Neuronal stem cell (in vitro differentiated cells): ENCODE data around the gene SORCS1.

Experiments
- DNase-seq: peaks from one replicate; pipeline ENCODE4 v3.0.0-alpha.2; 2013; ENCODE audit warnings: low spot score
- H2AFZ ChIP-seq: one replicate; pipeline ENCODE4 v1.6.1; 2013; ENCODE audit warnings: mild to moderate bottlenecking, low read length, inconsistent platforms
- H2AK5ac ChIP-seq: 2 replicates; pipeline ENCODE4 v1.6.1; 2013; ENCODE audit warnings: low read depth, mild to moderate bottlenecking, inconsistent platforms, low read length, moderate library complexity, mixed read lengths
- H2BK120ac ChIP-seq: 2 replicates; pipeline ENCODE4 v1.6.1; 2013; ENCODE audit warnings: low read depth, mild to moderate bottlenecking, inconsistent platforms, low read length, moderate library complexity, mixed read lengths
- H2BK12ac ChIP-seq: one replicate; pipeline ENCODE4 v1.6.1; 2013; ENCODE audit warnings: low read length, inconsistent platforms
- H2BK15ac ChIP-seq: 2 replicates; pipeline ENCODE4 v1.6.1; 2013; ENCODE audit warnings: mild to moderate bottlenecking, low read length, inconsistent platforms, mixed read lengths
- H2BK5ac ChIP-seq: one replicate; pipeline ENCODE4 v1.6.1; 2013; ENCODE audit warnings: inconsistent platforms, mild to moderate bottlenecking, low read length, moderate library complexity
- H3K14ac ChIP-seq: one replicate; pipeline ENCODE4 v1.6.1; 2013; ENCODE audit warnings: low read length, inconsistent platforms
- H3K18ac ChIP-seq: 2 replicates; pipeline ENCODE4 v1.6.1; 2013; ENCODE audit warnings: low read length, inconsistent platforms
- H3K23ac ChIP-seq: 2 replicates; pipeline ENCODE4 v1.6.1; 2013; ENCODE audit warnings: low read depth, mild to moderate bottlenecking, mixed read lengths, low read length, inconsistent platforms; ENCODE audit not compliant: poor library complexity
- H3K27ac ChIP-seq: replicated peaks from 3 replicates; pipeline ENCODE4 v1.5.1; 2013; ENCODE audit warnings: low read length, inconsistent platforms
- H3K27me3 ChIP-seq, 3 experiments: 2 replicates each; pipeline ENCODE4 v1.6.1; 2013; ENCODE audit warnings: low read length in 3 of 3, mild to moderate bottlenecking in 2 of 3, inconsistent platforms in 1 of 3, low read depth in 1 of 3, mixed read lengths in 1 of 3, moderate library complexity in 1 of 3; ENCODE audit not compliant: control insufficient read depth in 3 of 3, insufficient read depth in 3 of 3
- H3K36me3 ChIP-seq, 2 donors: replicated peaks in 1 of 2; 2 replicates each; pipeline ENCODE4 v1.6.1; 2013; ENCODE audit warnings: low read length in 2 of 2; ENCODE audit not compliant: control insufficient read depth in 2 of 2, insufficient read depth in 2 of 2
- H3K4ac ChIP-seq: 2 replicates; pipeline ENCODE4 v1.6.1; 2013; ENCODE audit warnings: inconsistent platforms, mild to moderate bottlenecking, low read length, moderate library complexity
- H3K4me1 ChIP-seq, 2 donors: 1 replicate in 1 of 2; 2 replicates in 1 of 2; pipeline ENCODE4 v1.6.1; 2013; ENCODE audit warnings: low read length in 2 of 2, low read depth in 1 of 2; ENCODE audit not compliant: control insufficient read depth in 2 of 2, insufficient read depth in 1 of 2
- H3K4me2 ChIP-seq: one replicate; pipeline ENCODE4 v1.6.1; 2013; ENCODE audit warnings: mild to moderate bottlenecking, low read length, inconsistent platforms; ENCODE audit not compliant: insufficient read depth, poor library complexity, severe bottlenecking
- H3K4me3 ChIP-seq, 2 donors: 2 replicates each; pipeline ENCODE4 v1.5.1; 2013; ENCODE audit warnings: low read length in 2 of 2, mild to moderate bottlenecking in 2 of 2, inconsistent platforms in 1 of 2, moderate library complexity in 1 of 2
- H3K79me1 ChIP-seq: one replicate; pipeline ENCODE4 v1.6.1; 2013; ENCODE audit warnings: low read depth, mild to moderate bottlenecking, inconsistent platforms, low read length, moderate library complexity
- H3K9ac ChIP-seq: one replicate; pipeline ENCODE4 v1.6.1; 2013; ENCODE audit warnings: mild to moderate bottlenecking, low read depth, low read length, inconsistent platforms; ENCODE audit not compliant: poor library complexity
- H3K9me3 ChIP-seq, 2 donors: replicated peaks in 1 of 2; 2 replicates each; pipeline versions ENCODE3 to v1.6.1; 2013; ENCODE audit warnings: low read length in 2 of 2, mild to moderate bottlenecking in 2 of 2, inconsistent platforms in 1 of 2, low read depth in 1 of 2, mixed read lengths in 1 of 2, moderate library complexity in 1 of 2; ENCODE audit not compliant: control insufficient read depth in 2 of 2, insufficient read depth in 1 of 2
- H4K8ac ChIP-seq: one replicate; pipeline ENCODE4 v1.6.1; 2013; ENCODE audit warnings: low read depth, mild to moderate bottlenecking, inconsistent platforms, low read length, moderate library complexity
- H4K91ac ChIP-seq: one replicate; pipeline ENCODE4 v1.6.1; 2013; ENCODE audit warnings: low read length, low read depth, mild to moderate bottlenecking, inconsistent platforms; ENCODE audit not compliant: poor library complexity
- WGBS, 2 donors: extraction: QIAGEN DNeasy Blood & Tissue Kit; methylation state at CpG; one replicate each; pipeline ENCODE4 v1.1.7; 2013; ENCODE audit warnings: missing lambda C conversion rate in 2 of 2, mixed read lengths in 1 of 2; ENCODE audit not compliant: insufficient read length in 2 of 2, insufficient replicate concordance in 1 of 2; ENCODE audit errors: extremely low coverage in 2 of 2; 5-methylcytosine and 5-hydroxymethylcytosine counted together

Gene SORCS1

GRCh38 chr10:106820579-106820978 is 343.9 kb downstream of the SORCS1 start:
- no peak overlapping the region for H2AK5ac ChIP-seq
- H3K23ac ChIP-seq = no peak overlapping the region
- no peak overlapping the region for H3K4me3 ChIP-seq
- no peak overlapping the region for H3K9ac ChIP-seq
- no peak overlapping the region for H2AFZ ChIP-seq
- no peak overlapping the region for H3K4ac ChIP-seq
- no peaks in the 10 kb centered on the region for H3K79me1 ChIP-seq
- H3K36me3 ChIP-seq = no peaks in the 10 kb centered on the region
- no peak overlapping the region for H4K91ac ChIP-seq
- peaks cover 0 to 14% of the 10 kb centered on the region in 2 donors for H3K4me1 ChIP-seq
- H3K27ac ChIP-seq = no peak overlapping the region
- no peak overlapping the region for H2BK15ac ChIP-seq
- DNase-seq = no peak
- no peak overlapping the region for H3K4me2 ChIP-seq
- no peak overlapping the region for H3K14ac ChIP-seq
- H2BK12ac ChIP-seq = no peak overlapping the region
- H3K18ac ChIP-seq = no peak overlapping the region
- H3K27me3 ChIP-seq = no peaks in the 10 kb centered on the region
- H2BK120ac ChIP-seq = no peak overlapping the region
- no CpG with 5 or more reads among the region's 3 CpGs for WGBS, 2 donors
- H4K8ac ChIP-seq = no peak overlapping the region
- no peaks in the 10 kb centered on the region for H3K9me3 ChIP-seq
- H2BK5ac ChIP-seq = no peak overlapping the region

- Histone ChIP-seq H3K4ac (no peak overlapping the region), H3K14ac (no peak overlapping the region), H3K4me3 (no peak overlapping the region), H2BK15ac (no peak overlapping the region), H2BK5ac (no peak overlapping the region), H2AFZ (no peak overlapping the region), H2BK12ac (no peak overlapping the region), H3K9ac (no peak overlapping the region), H3K27me3 (no peaks in the 10 kb centered on the region), H3K4me2 (no peak overlapping the region), H3K23ac (no peak overlapping the region), H4K8ac (no peak overlapping the region), H3K18ac (no peak overlapping the region), H3K27ac (no peak overlapping the region), H3K4me1 (peaks cover 0 to 13% of the 10 kb centered on the region in 2 donors), H2BK120ac (no peak overlapping the region), H3K79me1 (no peaks in the 10 kb centered on the region), H3K36me3 (no peaks in the 10 kb centered on the region), H3K9me3 (no peaks in the 10 kb centered on the region), H4K91ac (no peak overlapping the region), H2AK5ac (no peak overlapping the region)
- no CpG with 5 or more reads among the region's 4 CpGs for WGBS, 2 donors
- DNase-seq = no peak
Measured at GRCh38 chr10:106819490-106819889, 345.0 kb downstream of the SORCS1 start.

GRCh38 chr10:106816318-106817085 is 348.0 kb downstream of the SORCS1 start:
- Histone ChIP-seq H2AFZ (no peak overlapping the region), H2BK12ac (no peak overlapping the region), H3K4ac (no peak overlapping the region), H4K91ac (no peak overlapping the region), H2BK120ac (no peak overlapping the region), H2BK5ac (no peak overlapping the region), H3K4me1 (peaks cover 0 to 13% of the 10 kb centered on the region in 2 donors), H3K27me3 (no peaks in the 10 kb centered on the region), H3K14ac (no peak overlapping the region), H4K8ac (no peak overlapping the region), H3K9me3 (no peaks in the 10 kb centered on the region), H3K27ac (peak overlapping the region; percentile 90), H3K23ac (no peak overlapping the region), H3K9ac (no peak overlapping the region), H3K4me2 (no peak overlapping the region), H2BK15ac (no peak overlapping the region), H3K4me3 (no peak overlapping the region), H3K79me1 (no peaks in the 10 kb centered on the region), H3K18ac (no peak overlapping the region), H2AK5ac (no peak overlapping the region), H3K36me3 (no peaks in the 10 kb centered on the region)
- DNase-seq = peak; percentile 79
- no CpG with 5 or more reads among the region's 7 CpGs for WGBS, 2 donors

- no peak overlapping the region for H2BK120ac ChIP-seq
- H4K8ac ChIP-seq = no peak overlapping the region
- H2AK5ac ChIP-seq = no peak overlapping the region
- peak overlapping the region; percentile 53 for H3K27ac ChIP-seq
- no CpG with 5 or more reads among the region's 3 CpGs for WGBS, 2 donors
- H3K4ac ChIP-seq = no peak overlapping the region
- no peaks in the 10 kb centered on the region for H3K36me3 ChIP-seq
- no peak overlapping the region for H2BK15ac ChIP-seq
- DNase-seq = no peak
- H2BK5ac ChIP-seq = no peak overlapping the region
- no peak overlapping the region for H3K4me3 ChIP-seq
- no peak overlapping the region for H2BK12ac ChIP-seq
- no peaks in the 10 kb centered on the region for H3K79me1 ChIP-seq
- no peak overlapping the region for H4K91ac ChIP-seq
- H3K9ac ChIP-seq = no peak overlapping the region
- no peak overlapping the region for H3K4me2 ChIP-seq
- H3K18ac ChIP-seq = no peak overlapping the region
- H2AFZ ChIP-seq = no peak overlapping the region
- peaks cover 0 to 14% of the 10 kb centered on the region in 2 donors for H3K4me1 ChIP-seq
- H3K23ac ChIP-seq = no peak overlapping the region
- no peaks in the 10 kb centered on the region for H3K27me3 ChIP-seq
- H3K14ac ChIP-seq = no peak overlapping the region
- no peaks in the 10 kb centered on the region for H3K9me3 ChIP-seq
Measured at GRCh38 chr10:106815427-106816043, 349.0 kb downstream of the SORCS1 start.
